ENCODE results near the gene TANGO2. TPM values are rescaled to one million over a fixed set of nuclear protein-coding genes. Genes with fewer than 3 reads are reported as not detected.

Gene TANGO2
- polyA plus RNA-seq, 1 donor from 2014 or later = 12.7 TPM

DNA sequence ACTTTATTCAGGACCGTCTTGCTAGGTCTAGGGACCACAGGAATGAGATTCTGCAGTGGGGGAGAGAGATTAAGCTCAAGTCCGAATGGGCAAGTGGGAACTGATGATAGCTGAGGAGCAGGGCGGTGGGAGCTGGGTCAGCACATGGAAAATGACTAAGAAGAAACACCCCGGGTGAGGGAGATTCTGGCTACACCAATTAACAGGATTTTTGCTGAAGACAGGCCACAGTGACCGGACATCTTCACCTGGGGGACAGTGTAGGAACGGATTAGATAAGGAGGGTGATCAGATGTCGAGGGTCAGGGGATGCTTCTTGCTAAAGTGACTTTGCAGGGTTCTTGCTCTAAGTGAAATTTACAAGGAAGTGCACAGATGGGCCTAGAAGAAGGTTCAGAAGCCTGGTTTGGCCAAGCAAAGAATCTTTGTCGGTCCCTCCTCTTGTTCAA, 50.6 kb downstream of the TANGO2 start:
- no peaks in the 10 kb centered on the region for H3K36me3 ChIP-seq (ENCODE audit: insufficient read depth, low read length)
- no peaks in the 10 kb centered on the region for H4K20me1 ChIP-seq (ENCODE audit: insufficient read depth)
- H3K9me3 ChIP-seq (ENCODE audit: low read length) = no peaks in the 10 kb centered on the region
- H3K9me2 ChIP-seq (ENCODE audit: insufficient read depth, low read length) = no peaks in the 10 kb centered on the region
- no peak overlapping the region for H3K4me3 ChIP-seq (ENCODE audit: low read length)
- no peak overlapping the region for H3K4me2 ChIP-seq (ENCODE audit: low read length)
- no peaks in the 10 kb centered on the region for H3F3A ChIP-seq (ENCODE audit: insufficient read depth, low read length, poor library complexity, severe bottlenecking)
- H3K9ac ChIP-seq (ENCODE audit: low read length) = no peak overlapping the region
- no peak overlapping the region for H2AFZ ChIP-seq (ENCODE audit: low read depth, low read length)
- no peaks in the 10 kb centered on the region for H3K79me2 ChIP-seq (replicated peaks; ENCODE audit: insufficient read depth, low read length)
- no peak overlapping the region for H3K27ac ChIP-seq (ENCODE audit: low read length)
- H3K27me3 ChIP-seq (ENCODE audit: insufficient read depth, low read depth, low read length) = no peaks in the 10 kb centered on the region
- no peak for TF ChIP-seq POLR2AphosphoS5 (IDR thresholded peaks at IDR 0.05)

DNA sequence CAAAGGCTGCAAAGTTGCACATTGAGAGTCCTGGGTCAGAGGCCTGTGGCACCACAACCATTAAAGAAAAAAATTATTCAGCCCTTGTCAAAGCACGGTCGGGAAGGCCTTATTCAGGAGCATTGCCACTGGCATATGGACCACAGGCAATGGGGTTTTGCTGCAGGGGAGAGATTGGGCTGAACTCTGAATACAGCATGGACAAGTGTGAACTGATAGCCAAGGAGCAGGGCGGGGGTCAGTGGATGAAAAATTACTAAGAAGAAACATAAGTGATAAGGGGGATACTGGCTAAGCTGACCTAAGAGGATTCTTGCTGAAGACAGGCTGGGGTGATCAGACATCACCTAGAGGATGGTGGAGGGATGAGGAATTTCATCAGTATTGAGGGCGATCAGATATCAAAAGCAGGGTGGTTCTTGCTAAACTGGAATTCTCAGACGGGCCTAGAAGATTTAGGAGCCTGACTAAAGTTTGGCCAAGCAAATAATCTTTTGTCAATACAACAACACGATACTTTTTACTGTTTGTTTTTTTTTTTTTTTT, 55.8 kb downstream of the TANGO2 start:
- H3K27ac ChIP-seq (ENCODE audit: low read length) = no peak overlapping the region

More for the DNA sequence above, 55.8 kb downstream of the TANGO2 start:
- H3F3A ChIP-seq (ENCODE audit: insufficient read depth, low read length, poor library complexity, severe bottlenecking) = no peaks in the 10 kb centered on the region
- no peaks in the 10 kb centered on the region for H4K20me1 ChIP-seq (ENCODE audit: insufficient read depth)
- H3K9me2 ChIP-seq (ENCODE audit: insufficient read depth, low read length) = no peaks in the 10 kb centered on the region
- H3K4me3 ChIP-seq (ENCODE audit: low read length) = no peak overlapping the region
- H2AFZ ChIP-seq (ENCODE audit: low read depth, low read length) = no peak overlapping the region
- no peak for TF ChIP-seq SMC3 (conservative IDR thresholded peaks at IDR 0.05; ENCODE audit: poor library complexity)
- TF ChIP-seq, protein P1, sequence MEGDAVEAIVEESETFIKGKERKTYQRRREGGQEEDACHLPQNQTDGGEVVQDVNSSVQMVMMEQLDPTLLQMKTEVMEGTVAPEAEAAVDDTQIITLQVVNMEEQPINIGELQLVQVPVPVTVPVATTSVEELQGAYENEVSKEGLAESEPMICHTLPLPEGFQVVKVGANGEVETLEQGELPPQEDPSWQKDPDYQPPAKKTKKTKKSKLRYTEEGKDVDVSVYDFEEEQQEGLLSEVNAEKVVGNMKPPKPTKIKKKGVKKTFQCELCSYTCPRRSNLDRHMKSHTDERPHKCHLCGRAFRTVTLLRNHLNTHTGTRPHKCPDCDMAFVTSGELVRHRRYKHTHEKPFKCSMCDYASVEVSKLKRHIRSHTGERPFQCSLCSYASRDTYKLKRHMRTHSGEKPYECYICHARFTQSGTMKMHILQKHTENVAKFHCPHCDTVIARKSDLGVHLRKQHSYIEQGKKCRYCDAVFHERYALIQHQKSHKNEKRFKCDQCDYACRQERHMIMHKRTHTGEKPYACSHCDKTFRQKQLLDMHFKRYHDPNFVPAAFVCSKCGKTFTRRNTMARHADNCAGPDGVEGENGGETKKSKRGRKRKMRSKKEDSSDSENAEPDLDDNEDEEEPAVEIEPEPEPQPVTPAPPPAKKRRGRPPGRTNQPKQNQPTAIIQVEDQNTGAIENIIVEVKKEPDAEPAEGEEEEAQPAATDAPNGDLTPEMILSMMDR (IDR thresholded peaks at IDR 0.05; ENCODE audit: poor library complexity, severe bottlenecking) = no peak
- no peak for TF ChIP-seq TAF1 (IDR thresholded peaks at IDR 0.05; ENCODE audit: low read depth)
- no peak for TF ChIP-seq EZH2 (IDR thresholded peaks at IDR 0.05; ENCODE audit: borderline replicate concordance, insufficient read depth, low read length, poor library complexity, severe bottlenecking)
- TF ChIP-seq EP300 (conservative IDR thresholded peaks at IDR 0.05; ENCODE audit: poor library complexity, severe bottlenecking) = no peak
- no peak for TF ChIP-seq POLR2AphosphoS5 (IDR thresholded peaks at IDR 0.05)
- TF ChIP-seq, protein P2, sequence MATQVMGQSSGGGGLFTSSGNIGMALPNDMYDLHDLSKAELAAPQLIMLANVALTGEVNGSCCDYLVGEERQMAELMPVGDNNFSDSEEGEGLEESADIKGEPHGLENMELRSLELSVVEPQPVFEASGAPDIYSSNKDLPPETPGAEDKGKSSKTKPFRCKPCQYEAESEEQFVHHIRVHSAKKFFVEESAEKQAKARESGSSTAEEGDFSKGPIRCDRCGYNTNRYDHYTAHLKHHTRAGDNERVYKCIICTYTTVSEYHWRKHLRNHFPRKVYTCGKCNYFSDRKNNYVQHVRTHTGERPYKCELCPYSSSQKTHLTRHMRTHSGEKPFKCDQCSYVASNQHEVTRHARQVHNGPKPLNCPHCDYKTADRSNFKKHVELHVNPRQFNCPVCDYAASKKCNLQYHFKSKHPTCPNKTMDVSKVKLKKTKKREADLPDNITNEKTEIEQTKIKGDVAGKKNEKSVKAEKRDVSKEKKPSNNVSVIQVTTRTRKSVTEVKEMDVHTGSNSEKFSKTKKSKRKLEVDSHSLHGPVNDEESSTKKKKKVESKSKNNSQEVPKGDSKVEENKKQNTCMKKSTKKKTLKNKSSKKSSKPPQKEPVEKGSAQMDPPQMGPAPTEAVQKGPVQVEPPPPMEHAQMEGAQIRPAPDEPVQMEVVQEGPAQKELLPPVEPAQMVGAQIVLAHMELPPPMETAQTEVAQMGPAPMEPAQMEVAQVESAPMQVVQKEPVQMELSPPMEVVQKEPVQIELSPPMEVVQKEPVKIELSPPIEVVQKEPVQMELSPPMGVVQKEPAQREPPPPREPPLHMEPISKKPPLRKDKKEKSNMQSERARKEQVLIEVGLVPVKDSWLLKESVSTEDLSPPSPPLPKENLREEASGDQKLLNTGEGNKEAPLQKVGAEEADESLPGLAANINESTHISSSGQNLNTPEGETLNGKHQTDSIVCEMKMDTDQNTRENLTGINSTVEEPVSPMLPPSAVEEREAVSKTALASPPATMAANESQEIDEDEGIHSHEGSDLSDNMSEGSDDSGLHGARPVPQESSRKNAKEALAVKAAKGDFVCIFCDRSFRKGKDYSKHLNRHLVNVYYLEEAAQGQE (IDR thresholded peaks at IDR 0.05; ENCODE audit: borderline replicate concordance) = no peak
- TF ChIP-seq MXI1 (conservative IDR thresholded peaks at IDR 0.05; ENCODE audit: poor library complexity, severe bottlenecking) = no peak
- no peak for TF ChIP-seq RAD21 (conservative IDR thresholded peaks at IDR 0.05)
- peaks cover 13% of the 10 kb centered on the region for H3K79me2 ChIP-seq (replicated peaks; ENCODE audit: insufficient read depth, low read length)
- no peak overlapping the region for H3K9ac ChIP-seq (ENCODE audit: low read length)
- H3K27me3 ChIP-seq (ENCODE audit: insufficient read depth, low read depth, low read length) = no peaks in the 10 kb centered on the region
- no peaks in the 10 kb centered on the region for H3K9me3 ChIP-seq (ENCODE audit: low read length)
- no peaks in the 10 kb centered on the region for H3K36me3 ChIP-seq (ENCODE audit: insufficient read depth, low read length)
- no peak overlapping the region for H3K4me2 ChIP-seq (ENCODE audit: low read length)

All from neural cell (in vitro differentiated cells).